KMS-11 (cell line): ENCODE measurements around the gene CENPS.

Experiments used
- H2AFZ ChIP-seq: fragments of 200-600 bp; sonication (generic); 2 replicates; pipeline ENCODE4 v1.6.1; 2016; ENCODE audit warnings: antibody characterized with exemption, mixed run types, low read depth
- H3K27ac ChIP-seq: fragments of 200-600 bp; sonication (generic); 2 replicates; pipeline ENCODE4 v1.6.1; 2016; ENCODE audit warnings: mild to moderate bottlenecking, mixed run types
- H3K27me3 ChIP-seq: fragments of 200-600 bp; sonication (generic); 2 replicates; pipeline ENCODE4 v1.6.1; 2017; ENCODE audit warnings: mild to moderate bottlenecking, low read depth, mixed run types, moderate library complexity; ENCODE audit not compliant: insufficient read depth
- H3K36me3 ChIP-seq: fragments of 200-600 bp; sonication (generic); 2 replicates; pipeline ENCODE4 v1.6.1; 2017; ENCODE audit warnings: mild to moderate bottlenecking, mixed run types; ENCODE audit not compliant: insufficient read depth
- H3K4me1 ChIP-seq: fragments of 200-600 bp; sonication (generic); 2 replicates; pipeline ENCODE4 v1.6.1; 2016; ENCODE audit warnings: mild to moderate bottlenecking, low read depth, mixed run types; ENCODE audit not compliant: poor library complexity, severe bottlenecking
- H3K4me2 ChIP-seq: fragments of 200-600 bp; sonication (generic); 2 replicates; pipeline ENCODE4 v1.7.0; 2016; ENCODE audit warnings: mild to moderate bottlenecking, mixed run types
- H3K4me3 ChIP-seq: fragments of 200-600 bp; sonication (generic); IDR thresholded peaks from 2 replicates; pipeline ENCODE4 v1.6.1; 2017; ENCODE audit warnings: low read depth, low read length, mixed read lengths; ENCODE audit not compliant: insufficient read depth
- H3K79me2 ChIP-seq: fragments of 200-600 bp; sonication (generic); 2 replicates; pipeline ENCODE4 v1.6.1; 2016; ENCODE audit warnings: low read depth, mixed run types; ENCODE audit not compliant: insufficient read depth
- H3K9ac ChIP-seq: fragments of 200-600 bp; sonication (generic); 2 replicates; pipeline ENCODE4 v1.6.1; 2016; ENCODE audit warnings: mild to moderate bottlenecking, mixed run types
- H4K20me1 ChIP-seq: fragments of 200-600 bp; sonication (generic); 2 replicates; pipeline ENCODE4 v1.6.1; 2016; ENCODE audit warnings: mild to moderate bottlenecking, mixed run types; ENCODE audit not compliant: insufficient read depth
- CTCF ChIP-seq: fragments of 200-600 bp; sonication (generic); conservative IDR thresholded peaks from 2 replicates; pipeline ENCODE4 v1.6.1; 2017; ENCODE audit warnings: low read depth, mild to moderate bottlenecking, antibody characterized with exemption, low read length, moderate library complexity, mixed read lengths

The CENPS gene

DNA sequence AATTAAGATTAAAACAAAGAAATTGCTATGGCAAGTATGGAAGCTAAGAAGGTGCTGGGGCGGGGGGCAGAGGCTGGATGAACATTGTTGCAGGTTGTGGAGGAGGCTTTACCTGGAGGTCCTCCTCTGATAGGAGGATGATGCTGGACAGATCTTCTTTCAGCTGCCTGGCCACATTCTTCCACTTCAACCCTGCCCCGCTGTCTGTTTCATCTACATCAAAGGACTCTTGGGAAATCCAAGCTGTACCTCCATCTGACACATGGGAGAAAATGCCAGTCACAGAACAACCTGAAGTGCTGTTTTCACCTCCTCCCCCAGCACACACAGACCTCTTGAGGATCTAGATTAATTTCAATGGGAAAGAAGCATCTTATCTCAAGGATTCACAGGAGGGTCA, 36.8 kb downstream of the CENPS start:
- Histone ChIP-seq H3K4me1 (peaks cover 8% of the 10 kb centered on the region), H3K27me3 (no peaks in the 10 kb centered on the region), H3K79me2 (peaks cover 12% of the 10 kb centered on the region; the same call in 1 of the 2 replicates), H3K36me3 (peaks cover 16% of the 10 kb centered on the region; the same call in 1 of the 2 replicates), H3K9ac (no peak overlapping the region), H3K27ac (no peak overlapping the region), H2AFZ (no peak overlapping the region), H3K4me3 (no peak overlapping the region), H3K4me2 (no peak overlapping the region), H4K20me1 (no peaks in the 10 kb centered on the region)
- TF ChIP-seq CTCF = no peak

DNA sequence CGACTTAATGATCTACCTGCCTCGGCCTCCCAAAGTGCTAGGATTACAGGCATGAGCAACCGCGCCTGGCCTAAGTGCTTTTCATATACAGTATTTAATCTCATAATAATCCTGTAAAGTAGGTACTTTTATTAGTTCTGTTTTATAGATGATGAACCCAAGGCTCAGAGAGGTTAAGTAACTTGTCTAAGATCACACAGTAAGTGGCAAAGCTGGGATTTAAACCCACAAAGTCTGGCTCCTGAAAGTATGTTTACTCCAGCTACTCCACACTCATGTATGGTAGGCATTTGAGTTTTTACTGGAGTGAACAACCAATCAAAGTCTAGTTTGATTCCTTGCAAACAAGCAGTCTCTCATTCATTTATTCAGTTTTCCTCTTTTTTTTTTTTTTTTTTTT, 39.8 kb downstream of the CENPS start:
- no peak overlapping the region for H3K4me2 ChIP-seq
- H3K79me2 ChIP-seq = peaks cover 13% of the 10 kb centered on the region; the same call in 1 of the 2 replicates
- no peak overlapping the region for H2AFZ ChIP-seq
- peaks cover 22% of the 10 kb centered on the region for H3K4me1 ChIP-seq
- H3K4me3 ChIP-seq = no peak overlapping the region
- no peak overlapping the region for H3K9ac ChIP-seq
- TF ChIP-seq CTCF = no peak
- peaks cover 7% of the 10 kb centered on the region; the same call in 1 of the 2 replicates for H3K36me3 ChIP-seq
- no peaks in the 10 kb centered on the region for H4K20me1 ChIP-seq
- H3K27ac ChIP-seq = no peak overlapping the region
- H3K27me3 ChIP-seq = no peaks in the 10 kb centered on the region

DNA sequence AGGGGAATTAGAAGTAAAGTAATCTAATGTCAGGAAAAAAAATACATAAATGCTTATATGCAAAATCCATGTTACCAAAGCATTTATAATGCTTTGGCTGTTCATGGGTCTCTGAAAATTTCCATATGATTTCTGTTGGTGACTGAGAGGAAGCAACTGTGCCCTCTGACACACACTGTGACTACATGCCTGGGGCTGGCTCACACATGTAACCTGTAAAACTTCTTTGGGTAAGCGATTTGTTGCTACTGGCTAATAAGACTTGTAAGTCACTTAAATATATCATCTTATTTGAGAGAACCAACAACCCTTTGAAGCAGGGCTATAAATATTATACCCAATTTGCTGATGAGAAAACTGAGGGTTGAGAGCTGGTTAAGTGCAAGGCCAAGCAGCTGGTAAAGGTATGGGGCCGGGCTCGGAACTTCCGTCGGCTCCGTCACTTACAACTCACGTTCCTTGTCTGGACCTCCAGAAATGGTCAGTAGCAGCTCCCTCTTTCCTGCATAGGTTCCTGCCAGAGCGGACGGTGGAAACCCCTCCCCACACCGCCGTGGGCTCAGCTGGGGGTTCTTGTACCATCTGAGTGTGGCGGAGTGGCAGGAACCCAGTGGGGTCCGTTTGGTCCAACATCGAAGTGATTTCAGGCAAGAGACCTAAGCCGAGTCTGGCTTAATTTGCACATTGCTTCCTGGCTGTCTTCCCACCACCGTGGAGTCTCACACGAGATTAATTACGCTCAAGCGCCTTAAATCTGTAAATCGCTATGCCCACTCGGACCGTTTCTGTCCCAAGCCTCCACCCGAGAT, 41.4 kb downstream of the CENPS start:
- TF ChIP-seq CTCF = no peak
- peak overlapping the region; percentile 95 for H2AFZ ChIP-seq
- peak overlapping the region; percentile 97 for H3K4me3 ChIP-seq
- peak overlapping the region; percentile 90 for H3K4me2 ChIP-seq
- H3K27me3 ChIP-seq = no peaks in the 10 kb centered on the region
- peak overlapping the region; percentile 71 for H3K9ac ChIP-seq
- H3K27ac ChIP-seq = peak overlapping the region; percentile 27; the same call in 1 of the 2 replicates
- H3K36me3 ChIP-seq = peaks cover 2% of the 10 kb centered on the region; the same call in 1 of the 2 replicates
- peaks cover 21% of the 10 kb centered on the region; the same call in 1 of the 2 replicates for H3K79me2 ChIP-seq
- no peaks in the 10 kb centered on the region for H4K20me1 ChIP-seq
- peaks cover 34% of the 10 kb centered on the region for H3K4me1 ChIP-seq

DNA sequence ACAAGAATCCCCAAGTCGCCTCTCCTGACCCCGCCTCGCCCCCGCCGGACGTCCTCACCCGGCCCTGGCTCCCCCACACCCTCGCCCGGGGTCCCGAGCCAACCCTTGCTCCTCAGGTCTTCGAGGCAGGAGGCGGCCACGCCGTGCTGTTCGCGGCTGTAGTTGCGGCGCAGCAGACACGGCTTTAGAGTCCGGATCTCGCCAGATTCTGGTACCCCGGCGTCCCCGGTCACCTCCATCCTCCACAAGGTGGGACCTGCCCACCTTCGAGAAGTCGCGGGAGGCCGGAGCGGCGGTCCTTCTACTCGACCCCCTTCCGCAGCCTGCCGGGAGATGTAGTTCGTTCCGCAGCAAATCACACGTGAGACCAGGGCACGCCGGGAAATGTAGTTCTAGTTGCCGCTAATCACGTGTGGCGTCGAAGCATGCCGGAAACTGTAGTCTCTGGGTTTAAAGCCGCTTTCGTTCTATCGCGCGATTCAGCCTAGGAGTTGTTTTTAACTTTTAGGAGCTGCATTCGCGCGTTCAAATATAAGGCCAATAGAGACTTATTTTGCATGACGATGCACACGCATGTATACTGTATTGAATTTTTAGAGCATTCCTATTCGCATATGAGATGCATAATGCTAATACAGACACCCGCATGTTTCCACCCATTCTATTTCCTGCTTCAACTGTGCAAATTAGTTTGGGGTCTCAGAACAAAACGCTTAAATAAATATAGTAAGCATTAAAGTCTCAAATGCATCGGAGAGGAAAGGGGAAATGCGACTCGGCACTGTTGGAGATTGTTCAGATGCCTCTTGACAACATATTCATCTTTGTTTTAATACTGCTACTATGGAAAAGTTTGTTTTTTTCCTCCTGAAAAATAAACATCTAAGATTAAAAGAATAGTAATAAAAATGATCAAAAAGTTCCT, 42.2 kb downstream of the CENPS start, which contains the start of gene DFFA:
Gene DFFA, minus strand, starts transcription at position 310 of the 925 bp plus-strand sequence. Its CDS starts 71 bp downstream, at position 239.
- Histone ChIP-seq H3K79me2 (peaks cover 23% of the 10 kb centered on the region; the same call in 1 of the 2 replicates), H3K4me2 (peak within 1 kb of the TSS; percentile 90), H3K27me3 (no peaks in the 10 kb centered on the region), H4K20me1 (no peaks in the 10 kb centered on the region), H3K27ac (peak within 1 kb of the TSS; percentile 27; the same call in 1 of the 2 replicates), H3K9ac (peak within 1 kb of the TSS; percentile 71), H2AFZ (peak within 1 kb of the TSS; percentile 95), H3K4me3 (peak within 1 kb of the TSS; percentile 97), H3K36me3 (no peaks in the 10 kb centered on the region), H3K4me1 (peaks cover 34% of the 10 kb centered on the region)
- TF ChIP-seq CTCF = no peak
